ENCODE data around the gene FAAP20.

Gene FAAP20

DNA sequence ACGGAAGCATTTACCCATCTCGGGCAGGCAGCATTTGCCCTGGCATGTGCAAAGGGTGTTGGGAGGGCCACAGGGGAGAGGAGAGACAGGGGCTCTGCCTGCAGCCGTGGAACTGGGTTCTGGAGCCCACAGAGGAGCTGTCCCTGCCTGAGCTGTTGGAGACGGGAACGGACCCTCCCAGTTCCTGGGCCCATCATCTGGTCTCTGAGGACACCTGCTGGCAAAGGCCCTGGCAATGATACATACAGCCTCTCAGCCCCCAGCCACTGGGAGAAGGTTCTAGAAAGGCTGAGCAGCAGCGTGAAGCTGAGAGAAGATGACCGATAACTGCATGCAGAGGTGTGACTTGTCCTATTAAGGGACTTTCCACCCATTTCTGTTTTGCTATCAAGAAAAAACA is 31.4 kb downstream of the FAAP20 start:
- TF ChIP-seq, protein P1, sequence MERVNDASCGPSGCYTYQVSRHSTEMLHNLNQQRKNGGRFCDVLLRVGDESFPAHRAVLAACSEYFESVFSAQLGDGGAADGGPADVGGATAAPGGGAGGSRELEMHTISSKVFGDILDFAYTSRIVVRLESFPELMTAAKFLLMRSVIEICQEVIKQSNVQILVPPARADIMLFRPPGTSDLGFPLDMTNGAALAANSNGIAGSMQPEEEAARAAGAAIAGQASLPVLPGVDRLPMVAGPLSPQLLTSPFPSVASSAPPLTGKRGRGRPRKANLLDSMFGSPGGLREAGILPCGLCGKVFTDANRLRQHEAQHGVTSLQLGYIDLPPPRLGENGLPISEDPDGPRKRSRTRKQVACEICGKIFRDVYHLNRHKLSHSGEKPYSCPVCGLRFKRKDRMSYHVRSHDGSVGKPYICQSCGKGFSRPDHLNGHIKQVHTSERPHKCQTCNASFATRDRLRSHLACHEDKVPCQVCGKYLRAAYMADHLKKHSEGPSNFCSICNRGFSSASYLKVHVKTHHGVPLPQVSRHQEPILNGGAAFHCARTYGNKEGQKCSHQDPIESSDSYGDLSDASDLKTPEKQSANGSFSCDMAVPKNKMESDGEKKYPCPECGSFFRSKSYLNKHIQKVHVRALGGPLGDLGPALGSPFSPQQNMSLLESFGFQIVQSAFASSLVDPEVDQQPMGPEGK (CRISPR knock-in tag; IDR thresholded peaks at IDR 0.05; ENCODE audit: borderline replicate concordance), result no peak
- TF ChIP-seq RARB (CRISPR knock-in tag; IDR thresholded peaks at IDR 0.05), result no peak
- no peak for TF ChIP-seq SNAI2 (CRISPR knock-in tag; IDR thresholded peaks at IDR 0.05)
- TF ChIP-seq OSR1 (CRISPR knock-in tag; IDR thresholded peaks at IDR 0.05), result no peak
- no peak for TF ChIP-seq ZNF565 (CRISPR knock-in tag; conservative IDR thresholded peaks at IDR 0.05; ENCODE audit: low read depth)
- TF ChIP-seq TCF4 (CRISPR knock-in tag; IDR thresholded peaks at IDR 0.05; ENCODE audit: borderline replicate concordance), result no peak
- TF ChIP-seq GLIS3 (CRISPR knock-in tag; IDR thresholded peaks at IDR 0.05), result no peak
- TF ChIP-seq, protein P2, sequence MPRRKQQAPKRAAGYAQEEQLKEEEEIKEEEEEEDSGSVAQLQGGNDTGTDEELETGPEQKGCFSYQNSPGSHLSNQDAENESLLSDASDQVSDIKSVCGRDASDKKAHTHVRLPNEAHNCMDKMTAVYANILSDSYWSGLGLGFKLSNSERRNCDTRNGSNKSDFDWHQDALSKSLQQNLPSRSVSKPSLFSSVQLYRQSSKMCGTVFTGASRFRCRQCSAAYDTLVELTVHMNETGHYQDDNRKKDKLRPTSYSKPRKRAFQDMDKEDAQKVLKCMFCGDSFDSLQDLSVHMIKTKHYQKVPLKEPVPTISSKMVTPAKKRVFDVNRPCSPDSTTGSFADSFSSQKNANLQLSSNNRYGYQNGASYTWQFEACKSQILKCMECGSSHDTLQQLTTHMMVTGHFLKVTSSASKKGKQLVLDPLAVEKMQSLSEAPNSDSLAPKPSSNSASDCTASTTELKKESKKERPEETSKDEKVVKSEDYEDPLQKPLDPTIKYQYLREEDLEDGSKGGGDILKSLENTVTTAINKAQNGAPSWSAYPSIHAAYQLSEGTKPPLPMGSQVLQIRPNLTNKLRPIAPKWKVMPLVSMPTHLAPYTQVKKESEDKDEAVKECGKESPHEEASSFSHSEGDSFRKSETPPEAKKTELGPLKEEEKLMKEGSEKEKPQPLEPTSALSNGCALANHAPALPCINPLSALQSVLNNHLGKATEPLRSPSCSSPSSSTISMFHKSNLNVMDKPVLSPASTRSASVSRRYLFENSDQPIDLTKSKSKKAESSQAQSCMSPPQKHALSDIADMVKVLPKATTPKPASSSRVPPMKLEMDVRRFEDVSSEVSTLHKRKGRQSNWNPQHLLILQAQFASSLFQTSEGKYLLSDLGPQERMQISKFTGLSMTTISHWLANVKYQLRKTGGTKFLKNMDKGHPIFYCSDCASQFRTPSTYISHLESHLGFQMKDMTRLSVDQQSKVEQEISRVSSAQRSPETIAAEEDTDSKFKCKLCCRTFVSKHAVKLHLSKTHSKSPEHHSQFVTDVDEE (CRISPR knock-in tag; IDR thresholded peaks at IDR 0.05), result no peak
- no peak for TF ChIP-seq ZC3H10 (CRISPR knock-in tag; IDR thresholded peaks at IDR 0.05)
- no peak for TF ChIP-seq CSDC2 (CRISPR knock-in tag; IDR thresholded peaks at IDR 0.05)
- TF ChIP-seq BACH2 (CRISPR knock-in tag; IDR thresholded peaks at IDR 0.05; ENCODE audit: borderline replicate concordance), result no peak
- no peak for TF ChIP-seq PPARA (CRISPR knock-in tag; IDR thresholded peaks at IDR 0.05; ENCODE audit: borderline replicate concordance)
- TF ChIP-seq ESRRG (CRISPR knock-in tag; IDR thresholded peaks at IDR 0.05), result no peak
- ATAC-seq, result no peak

DNA sequence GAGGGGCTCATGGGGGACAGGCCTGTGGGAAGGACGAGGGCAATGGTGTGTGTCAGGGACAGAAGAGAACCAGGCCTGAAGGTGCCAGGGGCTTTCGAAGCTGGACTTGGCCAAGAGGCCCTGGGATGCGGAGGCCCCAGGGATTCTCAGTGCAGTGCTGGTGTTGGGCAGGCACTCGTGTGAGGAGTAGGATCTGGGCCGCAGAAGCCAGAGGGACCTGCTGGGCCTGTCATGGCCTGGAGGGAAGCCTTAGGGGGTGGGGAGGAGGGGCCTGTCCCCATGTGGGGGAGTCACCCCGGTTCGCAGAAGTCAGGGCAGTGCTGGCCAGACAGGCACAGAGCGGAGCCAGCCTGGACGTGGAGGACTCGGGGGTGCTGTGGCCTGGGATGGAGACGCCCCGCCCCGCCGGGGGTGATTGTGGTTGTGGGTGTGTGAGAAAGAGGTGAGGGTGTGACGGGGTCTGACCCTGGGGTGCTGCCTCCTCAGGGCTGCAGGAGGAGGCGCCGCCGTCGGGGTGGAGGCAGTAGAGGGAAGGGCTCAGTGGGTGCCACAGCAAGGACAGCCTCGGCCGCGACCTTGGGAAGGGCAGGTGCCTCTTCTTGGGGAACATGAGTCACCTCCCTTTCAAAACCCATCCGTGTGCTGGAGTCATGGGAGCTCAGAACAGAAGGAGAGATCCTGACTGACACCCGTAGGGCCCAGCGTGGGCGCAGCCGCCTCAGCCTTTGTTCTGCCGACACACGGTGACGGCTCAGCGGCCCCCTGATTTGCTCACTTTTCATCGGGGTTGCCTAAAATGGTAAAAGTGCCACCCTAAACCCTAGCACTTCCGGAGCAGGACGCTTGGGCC is 33.9 kb downstream of the FAAP20 start:
- no peak for TF ChIP-seq ZNF565 (CRISPR knock-in tag; conservative IDR thresholded peaks at IDR 0.05; ENCODE audit: low read depth)
- no peak for ATAC-seq

DNA sequence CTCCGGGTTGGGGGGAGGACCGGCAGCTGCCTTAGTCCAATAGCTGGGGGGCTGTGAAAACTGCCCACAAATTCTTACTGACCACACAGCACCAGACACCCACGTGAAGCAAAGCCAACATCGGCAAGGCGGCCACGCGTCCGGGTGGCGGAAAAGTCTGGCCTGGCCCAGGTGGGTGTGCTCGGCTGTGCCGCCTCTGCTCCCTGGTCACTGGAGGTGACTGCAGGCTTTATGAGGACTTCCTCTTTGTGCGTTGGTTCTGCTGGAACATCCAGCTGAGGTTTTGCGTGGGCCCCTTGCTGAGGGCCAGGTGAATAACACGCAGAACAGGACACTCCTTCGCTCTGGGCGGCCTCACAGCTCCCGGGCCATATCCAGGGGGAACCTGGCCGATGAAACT is 35.4 kb downstream of the FAAP20 start:
- TF ChIP-seq, protein P3, sequence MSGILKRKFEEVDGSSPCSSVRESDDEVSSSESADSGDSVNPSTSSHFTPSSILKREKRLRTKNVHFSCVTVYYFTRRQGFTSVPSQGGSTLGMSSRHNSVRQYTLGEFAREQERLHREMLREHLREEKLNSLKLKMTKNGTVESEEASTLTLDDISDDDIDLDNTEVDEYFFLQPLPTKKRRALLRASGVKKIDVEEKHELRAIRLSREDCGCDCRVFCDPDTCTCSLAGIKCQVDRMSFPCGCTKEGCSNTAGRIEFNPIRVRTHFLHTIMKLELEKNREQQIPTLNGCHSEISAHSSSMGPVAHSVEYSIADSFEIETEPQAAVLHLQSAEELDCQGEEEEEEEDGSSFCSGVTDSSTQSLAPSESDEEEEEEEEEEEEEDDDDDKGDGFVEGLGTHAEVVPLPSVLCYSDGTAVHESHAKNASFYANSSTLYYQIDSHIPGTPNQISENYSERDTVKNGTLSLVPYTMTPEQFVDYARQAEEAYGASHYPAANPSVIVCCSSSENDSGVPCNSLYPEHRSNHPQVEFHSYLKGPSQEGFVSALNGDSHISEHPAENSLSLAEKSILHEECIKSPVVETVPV (CRISPR knock-in tag; IDR thresholded peaks at IDR 0.05), result no peak
- TF ChIP-seq BACH2 (CRISPR knock-in tag; IDR thresholded peaks at IDR 0.05; ENCODE audit: borderline replicate concordance) (no peak), SNAI2 (CRISPR knock-in tag; IDR thresholded peaks at IDR 0.05) (no peak), TOX (CRISPR knock-in tag; IDR thresholded peaks at IDR 0.05; ENCODE audit: borderline replicate concordance) (no peak), OSR1 (CRISPR knock-in tag; IDR thresholded peaks at IDR 0.05) (no peak), CSDC2 (CRISPR knock-in tag; IDR thresholded peaks at IDR 0.05) (no peak), ISL1 (CRISPR knock-in tag; IDR thresholded peaks at IDR 0.05) (no peak)
- no peak for ATAC-seq

DNA sequence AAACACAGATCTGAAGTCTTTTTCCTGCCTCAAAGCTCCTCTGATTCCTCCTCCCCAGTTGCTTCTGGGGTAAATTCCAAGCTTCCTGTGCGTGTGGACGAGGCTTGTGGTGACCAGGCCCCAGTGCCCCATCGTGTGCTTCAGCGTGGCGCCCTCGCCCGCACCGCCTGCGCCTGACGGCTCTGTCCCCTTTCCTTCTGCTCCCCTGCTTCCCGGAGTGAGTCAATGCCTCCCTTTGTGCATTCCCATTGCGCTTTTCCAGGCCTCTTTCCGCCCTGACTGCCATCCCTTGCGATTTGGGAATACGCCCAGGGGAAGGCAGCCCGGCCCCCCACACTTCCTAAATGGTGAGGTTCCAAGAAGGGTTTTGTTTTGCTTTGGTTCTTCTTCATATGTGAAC is 36.3 kb downstream of the FAAP20 start:
- TF ChIP-seq, protein P4, sequence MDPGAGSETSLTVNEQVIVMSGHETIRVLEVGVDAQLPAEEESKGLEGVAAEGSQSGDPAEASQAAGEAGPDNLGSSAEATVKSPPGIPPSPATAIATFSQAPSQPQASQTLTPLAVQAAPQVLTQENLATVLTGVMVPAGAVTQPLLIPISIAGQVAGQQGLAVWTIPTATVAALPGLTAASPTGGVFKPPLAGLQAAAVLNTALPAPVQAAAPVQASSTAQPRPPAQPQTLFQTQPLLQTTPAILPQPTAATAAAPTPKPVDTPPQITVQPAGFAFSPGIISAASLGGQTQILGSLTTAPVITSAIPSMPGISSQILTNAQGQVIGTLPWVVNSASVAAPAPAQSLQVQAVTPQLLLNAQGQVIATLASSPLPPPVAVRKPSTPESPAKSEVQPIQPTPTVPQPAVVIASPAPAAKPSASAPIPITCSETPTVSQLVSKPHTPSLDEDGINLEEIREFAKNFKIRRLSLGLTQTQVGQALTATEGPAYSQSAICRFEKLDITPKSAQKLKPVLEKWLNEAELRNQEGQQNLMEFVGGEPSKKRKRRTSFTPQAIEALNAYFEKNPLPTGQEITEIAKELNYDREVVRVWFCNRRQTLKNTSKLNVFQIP (CRISPR knock-in tag; IDR thresholded peaks at IDR 0.05; ENCODE audit: borderline replicate concordance, low read depth), result no peak
- TF ChIP-seq GLIS3 (CRISPR knock-in tag; IDR thresholded peaks at IDR 0.05) (no peak), ARNTL (CRISPR knock-in tag; IDR thresholded peaks at IDR 0.05; ENCODE audit: borderline replicate concordance, low read depth) (no peak), TCF4 (CRISPR knock-in tag; IDR thresholded peaks at IDR 0.05; ENCODE audit: borderline replicate concordance) (no peak), PPARA (CRISPR knock-in tag; IDR thresholded peaks at IDR 0.05; ENCODE audit: borderline replicate concordance) (no peak), CSDC2 (CRISPR knock-in tag; IDR thresholded peaks at IDR 0.05) (no peak), SNAI2 (CRISPR knock-in tag; IDR thresholded peaks at IDR 0.05) (no peak)
- TF ChIP-seq, protein P3 (CRISPR knock-in tag; IDR thresholded peaks at IDR 0.05), result no peak
- ATAC-seq, result no peak

Measured in SK-N-SH treated with all-trans-retinoic acid at 6 μM for 48 hours (cell line).